Measurements from ENCODE around the gene OR9Q2.

The OR9Q2 gene

GRCh38 chr11:58188770-58189169, at the start of gene OR9Q2:
OR9Q2 (plus strand) TSS chr11:58189070; CDS start chr11:58190491, 1,421 bp downstream.
- H3K4me2 ChIP-seq (ENCODE audit: low read length), result no peak within 1 kb of the TSS
- no peaks in the 10 kb centered on the region; the same call in 1 of the 2 replicates for H3K27me3 ChIP-seq (ENCODE audit: insufficient read depth, low read length)
- no peaks in the 10 kb centered on the region for H4K20me1 ChIP-seq (ENCODE audit: insufficient read depth, low read length)
- no peaks in the 10 kb centered on the region for H3K4me1 ChIP-seq (ENCODE audit: insufficient read depth, low read length, severe bottlenecking)
- no peak within 1 kb of the TSS for H3K27ac ChIP-seq (ENCODE audit: low read depth, low read length, poor library complexity, severe bottlenecking)
- no peak within 1 kb of the TSS for H3K9ac ChIP-seq (ENCODE audit: low read length)
- TF ChIP-seq EZH2 (IDR thresholded peaks at IDR 0.05; ENCODE audit: borderline replicate concordance, low read length) (no peak), CTCF (IDR thresholded peaks at IDR 0.05; ENCODE audit: low read length) (no peak)
- H3K79me2 ChIP-seq (ENCODE audit: insufficient read depth, low read length), result no peaks in the 10 kb centered on the region
- H3K9me2 ChIP-seq (ENCODE audit: low read depth, low read length), result no peaks in the 10 kb centered on the region
- no peak within 1 kb of the TSS for H2AFZ ChIP-seq (ENCODE audit: low read length)
- H3K9me3 ChIP-seq (ENCODE audit: low read length), result no peaks in the 10 kb centered on the region
- H3K36me3 ChIP-seq (ENCODE audit: insufficient read depth, low read length), result no peaks in the 10 kb centered on the region
- no peaks in the 10 kb centered on the region for H3F3A ChIP-seq (ENCODE audit: insufficient read depth, low read length)
- no peak within 1 kb of the TSS for H3K4me3 ChIP-seq (ENCODE audit: low read depth, low read length, poor library complexity, severe bottlenecking)

- Histone ChIP-seq H3K9ac (ENCODE audit: low read length) (no peak overlapping the region), H3K9me3 (ENCODE audit: low read length) (no peaks in the 10 kb centered on the region), H3K27me3 (ENCODE audit: insufficient read depth, low read length) (no peaks in the 10 kb centered on the region), H3K79me2 (ENCODE audit: insufficient read depth, low read length) (no peaks in the 10 kb centered on the region), H2AFZ (ENCODE audit: low read length) (no peak overlapping the region), H4K20me1 (ENCODE audit: insufficient read depth, low read length) (no peaks in the 10 kb centered on the region), H3K27ac (ENCODE audit: low read depth, low read length, poor library complexity, severe bottlenecking) (no peak overlapping the region), H3K4me1 (ENCODE audit: insufficient read depth, low read length, severe bottlenecking) (no peaks in the 10 kb centered on the region), H3K4me3 (ENCODE audit: low read depth, low read length, poor library complexity, severe bottlenecking) (no peak overlapping the region), H3K9me2 (ENCODE audit: low read depth, low read length) (no peaks in the 10 kb centered on the region), H3K4me2 (ENCODE audit: low read length) (no peak overlapping the region), H3K36me3 (ENCODE audit: insufficient read depth, low read length) (no peaks in the 10 kb centered on the region), H3F3A (ENCODE audit: insufficient read depth, low read length) (no peaks in the 10 kb centered on the region)
- no peak for TF ChIP-seq EZH2 (IDR thresholded peaks at IDR 0.05; ENCODE audit: borderline replicate concordance, low read length)
- TF ChIP-seq CTCF (IDR thresholded peaks at IDR 0.05; ENCODE audit: low read length), result no peak
Observed at GRCh38 chr11:58142761-58143160, 46.1 kb upstream of the OR9Q2 start.

- no peaks in the 10 kb centered on the region for H3K9me2 ChIP-seq (ENCODE audit: low read depth, low read length)
- no peak overlapping the region for H3K9ac ChIP-seq (ENCODE audit: low read length)
- H4K20me1 ChIP-seq (ENCODE audit: insufficient read depth, low read length), result no peaks in the 10 kb centered on the region
- H3F3A ChIP-seq (ENCODE audit: insufficient read depth, low read length), result no peaks in the 10 kb centered on the region
- no peak overlapping the region for H3K4me2 ChIP-seq (ENCODE audit: low read length)
- H2AFZ ChIP-seq (ENCODE audit: low read length), result no peak overlapping the region
- no peak overlapping the region for H3K27ac ChIP-seq (ENCODE audit: low read depth, low read length, poor library complexity, severe bottlenecking)
- H3K79me2 ChIP-seq (ENCODE audit: insufficient read depth, low read length), result no peaks in the 10 kb centered on the region
- no peaks in the 10 kb centered on the region for H3K4me1 ChIP-seq (ENCODE audit: insufficient read depth, low read length, severe bottlenecking)
- H3K27me3 ChIP-seq (ENCODE audit: insufficient read depth, low read length), result no peaks in the 10 kb centered on the region
- TF ChIP-seq CTCF (IDR thresholded peaks at IDR 0.05; ENCODE audit: low read length) (no peak), EZH2 (IDR thresholded peaks at IDR 0.05; ENCODE audit: borderline replicate concordance, low read length) (no peak)
- H3K36me3 ChIP-seq (ENCODE audit: insufficient read depth, low read length), result no peaks in the 10 kb centered on the region
- no peak overlapping the region for H3K4me3 ChIP-seq (ENCODE audit: low read depth, low read length, poor library complexity, severe bottlenecking)
- H3K9me3 ChIP-seq (ENCODE audit: low read length), result no peaks in the 10 kb centered on the region
Observed at GRCh38 chr11:58152781-58153180, 36.1 kb upstream of the OR9Q2 start.
